Chondrocyte (in vitro differentiated cells): ENCODE data around the gene PTTG1IP. TPM values are rescaled to one million over a fixed set of nuclear protein-coding genes. Genes with fewer than 3 reads are reported as not detected.

Source experiments
- DNase-seq: peaks from one replicate; pipeline ENCODE4 v3.0.0; 2021; ENCODE audit warnings: mixed read lengths, low spot score
- H3K27ac Mint-ChIP-seq: one replicate; pipeline ENCODE4 v1.8.0; 2021; ENCODE audit warnings: mild to moderate bottlenecking, moderate library complexity, mixed read lengths; ENCODE audit not compliant: unreplicated experiment
- H3K27me3 Mint-ChIP-seq: 2 replicates; pipeline ENCODE4 v1.8.0; 2021; ENCODE audit warnings: low read depth, mixed read lengths
- H3K36me3 Mint-ChIP-seq: 2 replicates; pipeline ENCODE4 v1.8.0; 2021; ENCODE audit warnings: low read depth, mixed read lengths
- H3K4me1 Mint-ChIP-seq: 2 replicates; pipeline ENCODE4 v1.8.0; 2021; ENCODE audit warnings: low read depth, mild to moderate bottlenecking, mixed read lengths
- H3K4me3 Mint-ChIP-seq: one replicate; pipeline ENCODE4 v1.8.0; 2021; ENCODE audit warnings: mild to moderate bottlenecking, moderate library complexity, mixed read lengths; ENCODE audit not compliant: unreplicated experiment
- H3K9me3 Mint-ChIP-seq: 2 replicates; pipeline ENCODE4 v1.8.0; 2021; ENCODE audit warnings: low read depth, mixed read lengths
- CTCF ChIP-seq: fragments of 200-600 bp; sonication (generic); IDR thresholded peaks from 2 replicates; pipeline ENCODE4 v1.5.0; 2021; ENCODE audit warnings: antibody characterized with exemption, mild to moderate bottlenecking, moderate library complexity
- total RNA-seq: library from RNA; stranded (reverse); gene quantifications from 3 replicates; pipeline ENCODE4 v1.2.1, GENCODE V29; 2021

PTTG1IP gene
- total RNA-seq, 1 donor from 2014 or later: 329 TPM

- DNase-seq: no peak
- H3K27ac Mint-ChIP-seq: no peak overlapping the region
- peaks cover 7% of the 10 kb centered on the region for H3K27me3 Mint-ChIP-seq
- H3K4me1 Mint-ChIP-seq: peaks cover under 1% of the 10 kb centered on the region
- peaks cover 18% of the 10 kb centered on the region for H3K36me3 Mint-ChIP-seq
- peaks cover 29% of the 10 kb centered on the region for H3K9me3 Mint-ChIP-seq
- H3K4me3 Mint-ChIP-seq: no peak overlapping the region
- no peak for TF ChIP-seq CTCF
These were observed 42.1 kb downstream of the PTTG1IP start for GRCh38 chr21:44831227-44831860.

- H3K4me1 Mint-ChIP-seq: no peaks in the 10 kb centered on the region
- H3K4me3 Mint-ChIP-seq: no peak overlapping the region
- H3K27me3 Mint-ChIP-seq: peaks cover 7% of the 10 kb centered on the region
- H3K36me3 Mint-ChIP-seq: peaks cover 18% of the 10 kb centered on the region
- no peak for DNase-seq
- TF ChIP-seq CTCF: no peak
- peaks cover 29% of the 10 kb centered on the region for H3K9me3 Mint-ChIP-seq
- H3K27ac Mint-ChIP-seq: no peak overlapping the region
These were observed 43.9 kb downstream of the PTTG1IP start for GRCh38 chr21:44829507-44830092.

- Mint-ChIP-seq H3K4me3 (no peak overlapping the region), H3K9me3 (peaks cover 32% of the 10 kb centered on the region), H3K27me3 (peaks cover 4% of the 10 kb centered on the region), H3K4me1 (no peaks in the 10 kb centered on the region), H3K36me3 (peaks cover 18% of the 10 kb centered on the region), H3K27ac (no peak overlapping the region)
- DNase-seq: no peak
- no peak for TF ChIP-seq CTCF
These were observed 45.0 kb downstream of the PTTG1IP start for GRCh38 chr21:44828362-44829056.

GRCh38 chr21:44823179-44823660 is 50.3 kb downstream of the PTTG1IP start:
- H3K4me1 Mint-ChIP-seq: no peaks in the 10 kb centered on the region
- H3K9me3 Mint-ChIP-seq: peaks cover 41% of the 10 kb centered on the region
- H3K27me3 Mint-ChIP-seq: no peaks in the 10 kb centered on the region
- DNase-seq: no peak
- H3K27ac Mint-ChIP-seq: no peak overlapping the region
- no peak overlapping the region for H3K4me3 Mint-ChIP-seq
- TF ChIP-seq CTCF: no peak
- H3K36me3 Mint-ChIP-seq: peaks cover 21% of the 10 kb centered on the region

GRCh38 chr21:44822484-44823178 is 50.9 kb downstream of the PTTG1IP start:
- Mint-ChIP-seq H3K27ac (no peak overlapping the region), H3K36me3 (peaks cover 18% of the 10 kb centered on the region), H3K27me3 (no peaks in the 10 kb centered on the region), H3K4me1 (no peaks in the 10 kb centered on the region), H3K4me3 (no peak overlapping the region), H3K9me3 (peaks cover 35% of the 10 kb centered on the region)
- DNase-seq: no peak
- TF ChIP-seq CTCF: no peak
